Tibial nerve (tissue), 3 donors: ENCODE measurements around the gene CTNS.
"Not testable (repeated sequence)": the region's sequence is repeated elsewhere in the genome, so short reads cannot be mapped to it uniquely, and the experiment has no call there.

Source experiments
- CTCF ChIP-seq, 5 experiments: fragments of 200-600 bp in 3 of 5; fragments of 450-650 bp in 2 of 5; sonication (generic) in 3 of 5; IDR thresholded peaks; one replicate each; pipeline ENCODE4 v1.5.1; 2016 to 2019; ENCODE audit warnings: antibody characterized with exemption in 5 of 5, mild to moderate bottlenecking in 3 of 5, moderate library complexity in 2 of 5
- POLR2A ChIP-seq, 2 donors: fragments of 450-650 bp; IDR thresholded peaks; one replicate each; pipeline ENCODE4 v1.6.1; 2017; ENCODE audit warnings: antibody characterized with exemption in 2 of 2, mild to moderate bottlenecking in 2 of 2, moderate library complexity in 2 of 2

GRCh38 chr17:3705718-3705984 is 69.1 kb downstream of the CTNS start:
- not testable (repeated sequence) for TF ChIP-seq CTCF, POLR2A (IDR thresholded peaks at IDR 0.05)
